Neuronal stem cell (in vitro differentiated cells): ENCODE data around the gene SMARCD2.

Experiments
- DNase-seq: peaks from one replicate; pipeline ENCODE4 v3.0.0-alpha.2; 2013; ENCODE audit warnings: low spot score
- H2AFZ ChIP-seq: one replicate; pipeline ENCODE4 v1.6.1; 2013; ENCODE audit warnings: mild to moderate bottlenecking, low read length, inconsistent platforms
- H2AK5ac ChIP-seq: 2 replicates; pipeline ENCODE4 v1.6.1; 2013; ENCODE audit warnings: low read depth, mild to moderate bottlenecking, inconsistent platforms, low read length, moderate library complexity, mixed read lengths
- H2BK120ac ChIP-seq: 2 replicates; pipeline ENCODE4 v1.6.1; 2013; ENCODE audit warnings: low read depth, mild to moderate bottlenecking, inconsistent platforms, low read length, moderate library complexity, mixed read lengths
- H2BK12ac ChIP-seq: one replicate; pipeline ENCODE4 v1.6.1; 2013; ENCODE audit warnings: low read length, inconsistent platforms
- H2BK15ac ChIP-seq: 2 replicates; pipeline ENCODE4 v1.6.1; 2013; ENCODE audit warnings: mild to moderate bottlenecking, low read length, inconsistent platforms, mixed read lengths
- H2BK5ac ChIP-seq: one replicate; pipeline ENCODE4 v1.6.1; 2013; ENCODE audit warnings: inconsistent platforms, mild to moderate bottlenecking, low read length, moderate library complexity
- H3K14ac ChIP-seq: one replicate; pipeline ENCODE4 v1.6.1; 2013; ENCODE audit warnings: low read length, inconsistent platforms
- H3K18ac ChIP-seq: 2 replicates; pipeline ENCODE4 v1.6.1; 2013; ENCODE audit warnings: low read length, inconsistent platforms
- H3K23ac ChIP-seq: 2 replicates; pipeline ENCODE4 v1.6.1; 2013; ENCODE audit warnings: low read depth, mild to moderate bottlenecking, mixed read lengths, low read length, inconsistent platforms; ENCODE audit not compliant: poor library complexity
- H3K27ac ChIP-seq: replicated peaks from 3 replicates; pipeline ENCODE4 v1.5.1; 2013; ENCODE audit warnings: low read length, inconsistent platforms
- H3K27me3 ChIP-seq, 3 experiments: 2 replicates each; pipeline ENCODE4 v1.6.1; 2013; ENCODE audit warnings: low read length in 3 of 3, mild to moderate bottlenecking in 2 of 3, inconsistent platforms in 1 of 3, low read depth in 1 of 3, mixed read lengths in 1 of 3, moderate library complexity in 1 of 3; ENCODE audit not compliant: control insufficient read depth in 3 of 3, insufficient read depth in 3 of 3
- H3K36me3 ChIP-seq, 2 donors: replicated peaks in 1 of 2; 2 replicates each; pipeline ENCODE4 v1.6.1; 2013; ENCODE audit warnings: low read length in 2 of 2; ENCODE audit not compliant: control insufficient read depth in 2 of 2, insufficient read depth in 2 of 2
- H3K4ac ChIP-seq: 2 replicates; pipeline ENCODE4 v1.6.1; 2013; ENCODE audit warnings: inconsistent platforms, mild to moderate bottlenecking, low read length, moderate library complexity
- H3K4me1 ChIP-seq, 2 donors: 1 replicate in 1 of 2; 2 replicates in 1 of 2; pipeline ENCODE4 v1.6.1; 2013; ENCODE audit warnings: low read length in 2 of 2, low read depth in 1 of 2; ENCODE audit not compliant: control insufficient read depth in 2 of 2, insufficient read depth in 1 of 2
- H3K4me2 ChIP-seq: one replicate; pipeline ENCODE4 v1.6.1; 2013; ENCODE audit warnings: mild to moderate bottlenecking, low read length, inconsistent platforms; ENCODE audit not compliant: insufficient read depth, poor library complexity, severe bottlenecking
- H3K4me3 ChIP-seq, 2 donors: 2 replicates each; pipeline ENCODE4 v1.5.1; 2013; ENCODE audit warnings: low read length in 2 of 2, mild to moderate bottlenecking in 2 of 2, inconsistent platforms in 1 of 2, moderate library complexity in 1 of 2
- H3K79me1 ChIP-seq: one replicate; pipeline ENCODE4 v1.6.1; 2013; ENCODE audit warnings: low read depth, mild to moderate bottlenecking, inconsistent platforms, low read length, moderate library complexity
- H3K9ac ChIP-seq: one replicate; pipeline ENCODE4 v1.6.1; 2013; ENCODE audit warnings: mild to moderate bottlenecking, low read depth, low read length, inconsistent platforms; ENCODE audit not compliant: poor library complexity
- H3K9me3 ChIP-seq, 2 donors: replicated peaks in 1 of 2; 2 replicates each; pipeline versions ENCODE3 to v1.6.1; 2013; ENCODE audit warnings: low read length in 2 of 2, mild to moderate bottlenecking in 2 of 2, inconsistent platforms in 1 of 2, low read depth in 1 of 2, mixed read lengths in 1 of 2, moderate library complexity in 1 of 2; ENCODE audit not compliant: control insufficient read depth in 2 of 2, insufficient read depth in 1 of 2
- H4K8ac ChIP-seq: one replicate; pipeline ENCODE4 v1.6.1; 2013; ENCODE audit warnings: low read depth, mild to moderate bottlenecking, inconsistent platforms, low read length, moderate library complexity
- H4K91ac ChIP-seq: one replicate; pipeline ENCODE4 v1.6.1; 2013; ENCODE audit warnings: low read length, low read depth, mild to moderate bottlenecking, inconsistent platforms; ENCODE audit not compliant: poor library complexity
- WGBS, 2 donors: extraction: QIAGEN DNeasy Blood & Tissue Kit; methylation state at CpG; one replicate each; pipeline ENCODE4 v1.1.7; 2013; ENCODE audit warnings: missing lambda C conversion rate in 2 of 2, mixed read lengths in 1 of 2; ENCODE audit not compliant: insufficient read length in 2 of 2, insufficient replicate concordance in 1 of 2; ENCODE audit errors: extremely low coverage in 2 of 2; 5-methylcytosine and 5-hydroxymethylcytosine counted together

The SMARCD2 gene

GRCh38 chr17:63833026-63833740, 9.3 kb downstream of the SMARCD2 start:
- no peak for DNase-seq
- WGBS, 2 donors = no CpG with 5 or more reads among the region's 14 CpGs
- peaks cover 60 to 100% of the 10 kb centered on the region in 2 donors for H3K36me3 ChIP-seq

GRCh38 chr17:63832455-63832854, 10.0 kb downstream of the SMARCD2 start:
- Histone ChIP-seq H4K91ac (no peak overlapping the region), H2AFZ (no peak overlapping the region), H4K8ac (no peak overlapping the region), H3K27ac (no peak overlapping the region), H3K4me3 (no peak overlapping the region), H3K14ac (no peak overlapping the region), H3K18ac (no peak overlapping the region), H3K23ac (no peak overlapping the region), H2BK5ac (no peak overlapping the region), H3K9me3 (no peaks in the 10 kb centered on the region), H2AK5ac (no peak overlapping the region), H2BK12ac (no peak overlapping the region), H3K4me1 (peaks cover 6% of the 10 kb centered on the region in 2 donors), H3K4ac (no peak overlapping the region), H3K36me3 (peaks cover 60 to 93% of the 10 kb centered on the region in 2 donors), H3K27me3 (no peaks in the 10 kb centered on the region), H2BK120ac (no peak overlapping the region), H3K79me1 (peaks cover 3% of the 10 kb centered on the region), H3K4me2 (no peak overlapping the region), H2BK15ac (no peak overlapping the region), H3K9ac (no peak overlapping the region)
- WGBS, 2 donors = no CpG with 5 or more reads among the region's 2 CpGs
- no peak for DNase-seq

More at GRCh38 chr17:63833026-63833740, 9.3 kb downstream of the SMARCD2 start:
- Histone ChIP-seq H3K4me1 (peaks cover 3 to 6% of the 10 kb centered on the region in 2 donors), H2AK5ac (no peak overlapping the region), H3K4me3 (no peak overlapping the region), H3K4ac (no peak overlapping the region), H3K18ac (no peak overlapping the region), H2BK5ac (no peak overlapping the region), H3K27me3 (no peaks in the 10 kb centered on the region), H2BK15ac (no peak overlapping the region), H3K23ac (no peak overlapping the region), H3K27ac (no peak overlapping the region), H3K4me2 (no peak overlapping the region), H3K9ac (no peak overlapping the region), H3K14ac (no peak overlapping the region), H4K8ac (no peak overlapping the region), H3K79me1 (peaks cover 4% of the 10 kb centered on the region), H3K9me3 (no peaks in the 10 kb centered on the region), H2BK120ac (no peak overlapping the region), H2BK12ac (no peak overlapping the region), H2AFZ (no peak overlapping the region), H4K91ac (no peak overlapping the region)

GRCh38 chr17:63832014-63832413, 10.5 kb downstream of the SMARCD2 start:
- Histone ChIP-seq H4K8ac (no peak overlapping the region), H3K4me2 (no peak overlapping the region), H3K4me1 (peaks cover 6% of the 10 kb centered on the region in 2 donors), H3K4me3 (no peak overlapping the region), H3K23ac (no peak overlapping the region), H3K9ac (no peak overlapping the region), H3K36me3 (peaks cover 58 to 89% of the 10 kb centered on the region in 2 donors), H3K18ac (no peak overlapping the region), H3K14ac (no peak overlapping the region), H2AFZ (no peak overlapping the region), H3K27me3 (no peaks in the 10 kb centered on the region), H2BK15ac (no peak overlapping the region), H2AK5ac (no peak overlapping the region), H3K9me3 (no peaks in the 10 kb centered on the region), H4K91ac (no peak overlapping the region), H3K79me1 (peaks cover 3% of the 10 kb centered on the region), H3K4ac (no peak overlapping the region), H2BK5ac (no peak overlapping the region), H2BK120ac (no peak overlapping the region), H2BK12ac (no peak overlapping the region), H3K27ac (no peak overlapping the region)
- no peak for DNase-seq
- no CpG with 5 or more reads among the region's 5 CpGs for WGBS, 2 donors

GRCh38 chr17:63831505-63831904, 11.0 kb downstream of the SMARCD2 start:
- Histone ChIP-seq H4K91ac (no peak overlapping the region), H3K36me3 (peaks cover 56 to 83% of the 10 kb centered on the region in 2 donors), H3K9ac (no peak overlapping the region)

More at GRCh38 chr17:63831505-63831904, 11.0 kb downstream of the SMARCD2 start:
- Histone ChIP-seq H3K27me3 (no peaks in the 10 kb centered on the region), H3K23ac (no peak overlapping the region), H3K4me1 (peaks cover 6 to 8% of the 10 kb centered on the region in 2 donors), H2AFZ (no peak overlapping the region), H3K4me3 (no peak overlapping the region), H3K4me2 (no peak overlapping the region), H3K9me3 (no peaks in the 10 kb centered on the region), H3K4ac (no peak overlapping the region), H3K27ac (no peak overlapping the region), H3K18ac (no peak overlapping the region), H2BK120ac (no peak overlapping the region), H2BK12ac (no peak overlapping the region), H3K14ac (no peak overlapping the region), H2BK5ac (no peak overlapping the region), H3K79me1 (peaks cover 3% of the 10 kb centered on the region), H4K8ac (no peak overlapping the region), H2BK15ac (no peak overlapping the region), H2AK5ac (no peak overlapping the region)
- DNase-seq = no peak
- no CpG with 5 or more reads among the region's 8 CpGs for WGBS, 2 donors
